DMS114 treated with DMSO at 0.1 percent for 48 hours (cell line): ENCODE data around the gene WDR43.

Experiments used
- DNase-seq: peaks from one replicate; lab custom pipeline; 2025; ENCODE audit not compliant: unreplicated experiment; lab: John Stamatoyannopoulos, UW

Gene WDR43

DNA sequence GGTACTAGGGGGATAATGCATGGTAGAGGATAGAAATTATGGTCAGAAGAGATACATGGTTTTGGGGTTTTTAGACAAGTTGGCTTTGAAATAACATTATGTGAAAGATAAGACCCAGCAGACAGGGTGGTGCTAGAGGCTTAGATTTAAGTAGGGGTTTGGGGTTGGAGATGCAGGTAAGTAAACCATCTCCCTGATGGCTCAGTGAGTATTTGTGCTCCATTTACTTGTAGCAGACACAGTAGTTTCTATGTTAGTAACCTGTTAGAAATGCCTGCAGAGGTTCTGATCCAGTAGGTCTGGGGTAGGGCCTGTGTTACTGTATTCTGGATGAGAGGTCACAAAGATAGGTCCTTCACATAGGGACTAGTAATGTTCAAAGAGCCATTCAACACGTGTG lies 13.7 kb downstream of the WDR43 start:
- no peak for DNase-seq

DNA sequence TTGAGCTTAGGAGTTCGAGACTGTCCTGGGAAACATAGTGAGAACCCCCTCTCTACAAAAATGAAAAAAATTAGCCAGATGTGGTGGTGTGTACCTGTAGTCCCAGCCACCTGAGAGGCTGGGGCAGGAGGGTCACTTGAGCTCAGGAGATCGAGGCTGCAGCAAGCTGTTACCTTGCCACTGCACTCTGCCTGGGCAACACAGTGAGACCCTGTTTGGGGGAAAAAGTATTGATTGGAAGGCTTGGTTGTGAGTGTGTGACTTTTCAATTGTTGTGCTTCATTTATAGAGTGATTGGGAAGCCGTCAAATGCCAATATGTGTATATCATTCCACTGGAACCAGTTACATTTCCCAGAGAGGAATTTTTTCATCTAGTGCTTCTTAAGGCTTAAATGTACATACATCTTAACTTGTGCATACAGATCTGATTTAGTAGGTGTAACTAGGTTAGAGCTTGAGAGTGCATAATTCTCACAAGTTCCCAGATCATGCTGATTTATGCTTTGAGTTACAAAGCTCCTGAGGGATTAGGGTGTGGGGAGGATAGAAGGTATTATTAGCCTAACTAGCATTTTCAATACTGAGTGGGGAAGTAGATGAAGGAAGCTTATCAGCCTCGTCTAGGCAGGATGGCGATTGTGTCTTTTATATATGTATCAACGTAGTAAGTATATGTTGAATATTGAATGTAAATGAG lies 15.3 kb downstream of the WDR43 start:
- DNase-seq, result no peak

DNA sequence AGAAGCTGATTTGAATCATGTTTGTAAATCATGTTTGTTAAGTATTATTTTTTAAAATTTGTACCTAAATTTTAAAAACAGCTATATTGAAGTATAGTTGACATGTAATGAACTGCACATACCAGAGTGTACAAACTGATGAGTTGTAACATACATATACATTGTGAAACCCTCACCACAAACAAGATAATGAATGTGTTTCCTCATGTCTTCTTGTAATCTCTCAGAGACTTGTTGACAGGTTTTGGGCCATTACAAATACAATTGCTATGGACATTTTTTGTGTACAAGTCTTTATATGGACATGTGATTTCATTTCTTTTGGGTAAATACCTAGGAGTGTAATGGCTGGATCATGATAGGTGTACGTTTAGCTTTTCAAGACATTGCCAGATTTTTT lies 21.5 kb downstream of the WDR43 start:
- DNase-seq, result no peak

DNA sequence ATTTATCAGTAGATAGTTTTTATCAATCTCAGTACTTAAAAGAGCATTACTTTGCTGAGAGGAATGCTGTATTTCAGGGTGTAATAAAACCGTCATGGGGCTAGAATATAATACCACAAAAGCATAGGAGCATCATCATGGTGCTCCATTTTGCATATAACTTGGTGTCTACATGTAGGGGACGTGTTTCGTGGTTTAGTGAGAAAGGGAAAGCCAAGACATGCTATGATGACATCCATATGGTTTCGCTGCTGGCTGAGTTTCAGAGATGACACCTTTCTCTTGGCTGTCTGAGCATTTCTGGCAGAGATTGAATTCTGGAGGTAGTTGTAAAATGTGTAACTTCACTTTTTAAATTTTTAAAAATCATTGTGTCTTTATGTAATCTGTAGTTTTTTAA lies 32.4 kb downstream of the WDR43 start:
- DNase-seq, result no peak

DNA sequence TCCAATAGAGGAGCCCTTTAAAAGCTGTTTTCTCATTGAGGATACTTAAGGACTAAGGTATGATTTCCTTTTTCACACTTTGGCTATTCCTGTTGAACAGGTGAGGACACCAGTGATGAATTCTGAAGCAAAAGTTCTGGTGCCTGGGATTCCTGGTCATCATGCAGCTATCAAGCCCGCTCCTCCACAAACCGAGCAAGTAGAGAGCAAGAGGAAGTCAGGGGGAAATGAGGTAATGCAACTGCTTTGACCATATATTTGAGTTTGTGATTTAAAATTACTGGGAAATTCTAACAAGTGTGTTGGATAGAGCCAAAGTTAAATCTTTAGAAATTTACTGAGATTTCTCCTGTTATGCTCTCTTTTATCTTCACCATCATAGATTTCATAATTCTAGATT lies 33.0 kb downstream of the WDR43 start:
- DNase-seq, result no peak

DNA sequence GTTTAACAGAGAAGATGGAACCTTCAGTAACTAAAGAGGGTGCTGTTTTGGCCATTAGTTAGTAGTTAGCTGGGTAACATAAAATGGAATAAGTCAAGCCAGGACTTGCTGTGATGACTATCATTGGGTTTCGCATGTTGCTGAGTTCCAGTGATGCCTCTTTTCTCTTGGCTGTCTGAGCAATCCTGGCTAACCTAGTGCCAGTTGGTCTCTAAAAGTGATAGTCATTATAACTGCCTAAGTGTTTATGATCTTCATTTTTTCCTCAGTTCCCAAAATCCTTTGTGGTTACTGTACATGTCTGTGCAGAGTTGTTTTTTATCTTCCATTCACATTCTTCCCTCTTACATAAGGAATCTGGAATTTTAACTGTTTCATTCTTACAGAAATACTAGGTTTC lies 33.4 kb downstream of the WDR43 start:
- DNase-seq, result no peak

DNA sequence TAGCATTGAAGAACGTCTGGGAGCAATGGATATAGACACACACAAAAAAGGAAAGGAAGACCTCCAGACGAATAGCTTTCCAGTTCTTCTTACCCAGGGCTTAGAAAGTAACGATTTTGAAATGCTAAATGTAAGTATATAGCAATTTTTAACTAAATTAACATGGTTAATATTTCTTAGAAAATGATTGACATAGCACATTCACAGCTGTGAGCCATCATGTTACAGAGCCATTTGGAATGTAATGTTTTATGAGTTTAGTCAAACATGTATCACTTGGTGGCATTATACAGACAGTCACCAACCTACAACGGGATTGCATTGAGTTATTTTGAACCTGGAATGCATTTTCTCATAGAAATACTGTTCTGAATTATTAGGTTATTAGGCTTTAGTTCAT lies 35.1 kb downstream of the WDR43 start:
- no peak for DNase-seq

DNA sequence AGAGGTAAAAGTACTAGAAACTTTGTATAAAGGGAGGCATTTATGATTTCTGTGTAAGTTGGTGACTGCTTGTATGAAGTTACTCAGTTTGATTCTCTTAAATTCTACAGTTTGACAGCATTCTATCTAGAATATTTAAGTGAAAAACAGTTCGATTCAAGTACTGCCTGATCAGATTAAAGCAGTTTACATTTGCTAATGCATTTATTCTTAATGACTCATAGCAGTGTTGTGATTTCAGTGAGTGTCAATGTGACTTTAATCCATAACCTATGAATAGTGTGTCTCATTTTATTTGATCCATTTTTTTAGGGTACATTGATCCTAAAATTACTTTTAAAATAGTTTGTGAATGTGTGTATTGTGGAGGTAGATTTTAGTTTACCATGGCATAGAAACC lies 35.7 kb downstream of the WDR43 start:
- DNase-seq, result no peak

DNA sequence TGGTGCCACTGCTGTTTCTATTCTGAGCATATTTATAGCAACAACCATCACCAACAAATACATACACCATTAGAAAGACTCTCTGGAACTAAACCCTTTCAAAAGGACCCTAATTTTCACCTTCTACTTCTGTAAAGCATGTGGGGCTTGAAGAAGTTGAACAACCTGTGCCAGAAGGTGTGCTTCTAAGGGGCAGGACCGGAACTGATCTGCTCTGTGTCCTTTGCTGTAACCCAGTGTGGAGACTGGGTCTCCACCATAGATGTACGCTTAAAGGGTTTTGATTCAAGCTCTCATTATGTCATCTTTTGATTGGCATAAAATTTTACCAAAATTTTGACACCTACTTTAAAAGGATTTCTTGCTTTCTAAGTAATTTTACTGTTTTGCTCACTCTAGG lies 40.3 kb downstream of the WDR43 start:
- DNase-seq, result no peak

DNA sequence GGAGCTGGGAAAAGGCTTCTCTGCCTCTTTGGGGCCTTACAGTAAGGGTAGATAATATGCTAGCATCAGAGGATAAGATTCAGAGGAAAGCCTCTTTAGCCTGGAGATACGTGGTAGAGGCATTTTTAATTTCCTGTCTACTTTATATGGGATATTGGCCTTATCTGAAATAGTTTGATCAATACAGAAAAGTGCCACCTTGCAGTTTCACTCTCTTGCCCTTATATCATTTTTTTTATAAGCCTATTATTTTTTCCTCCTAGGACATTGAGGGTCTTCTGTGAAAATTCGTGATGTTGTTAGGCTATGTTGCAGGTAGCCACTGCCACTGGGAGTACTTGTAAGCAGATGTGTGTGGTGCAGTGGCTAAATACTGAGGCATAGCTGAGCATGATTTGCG lies 46.5 kb downstream of the WDR43 start:
- DNase-seq, result no peak

DNA sequence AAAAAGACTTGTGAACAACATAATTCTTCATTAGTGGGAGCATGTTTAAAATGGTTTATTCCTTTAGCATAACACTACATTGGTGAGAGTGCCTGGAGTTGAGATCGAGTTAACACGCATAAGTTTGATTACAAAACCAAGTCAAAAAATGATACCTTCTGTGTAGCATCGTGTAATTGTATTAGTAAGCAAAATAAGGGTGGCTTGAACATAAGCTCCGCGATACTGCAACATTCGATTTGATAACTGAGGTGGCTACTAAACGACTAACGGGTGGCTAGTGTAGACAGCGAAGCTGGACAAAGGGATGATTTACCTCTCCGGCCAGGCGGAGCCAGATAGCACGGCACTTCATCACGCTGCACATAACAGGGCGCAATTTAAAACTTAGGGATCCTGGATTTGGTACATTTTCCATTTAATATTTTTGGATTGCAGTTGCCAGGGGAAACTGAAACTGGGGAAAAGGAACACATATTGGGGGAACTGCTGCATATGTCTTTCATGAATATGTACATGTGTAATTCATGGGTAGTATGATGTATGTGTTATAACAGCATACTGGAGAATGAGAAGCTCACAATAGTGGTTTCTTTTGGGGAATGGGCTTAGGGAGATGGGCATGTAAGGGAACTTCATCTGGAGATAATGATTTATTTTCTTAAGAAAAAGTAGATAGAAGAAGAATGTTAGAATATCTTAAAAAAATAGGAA lies 50.2 kb downstream of the WDR43 start:
- DNase-seq, result no peak

DNA sequence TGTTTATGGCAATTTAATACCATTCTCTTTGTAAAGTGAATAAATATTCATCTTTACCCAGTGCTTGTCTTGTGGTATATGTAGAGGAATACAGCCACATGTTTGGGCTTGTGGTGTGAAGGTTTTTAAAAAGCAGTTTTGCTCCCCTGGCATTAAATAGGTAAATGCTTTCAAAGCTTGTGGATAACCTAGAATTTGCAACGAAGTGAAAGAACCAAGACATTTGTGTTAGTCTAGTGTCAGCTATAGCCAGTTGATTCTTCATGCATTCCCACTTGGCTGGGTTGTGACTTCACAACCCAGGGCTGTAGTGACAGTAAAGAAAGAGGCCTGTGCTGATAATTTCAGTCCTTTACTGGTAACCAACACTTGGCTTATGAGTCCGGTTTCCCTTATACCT lies 53.7 kb downstream of the WDR43 start:
- DNase-seq, result no peak

DNA sequence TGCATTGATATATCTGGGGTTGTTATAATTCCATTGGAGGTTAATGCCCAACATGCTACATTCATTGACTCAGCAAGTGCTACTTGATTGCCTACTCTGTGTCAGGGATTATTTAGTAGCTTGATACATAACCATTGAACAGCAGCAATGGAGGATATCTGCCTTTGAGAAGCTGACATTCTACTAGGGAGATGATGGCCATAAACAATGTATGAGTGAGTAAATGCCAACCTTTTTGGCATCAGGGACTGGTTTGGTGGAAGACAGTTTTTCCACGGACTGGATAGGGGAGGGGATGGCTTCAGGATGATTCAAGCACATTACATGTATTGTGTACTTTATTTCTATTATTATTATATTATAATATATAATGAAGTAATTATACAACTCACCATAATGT lies 54.7 kb downstream of the WDR43 start:
- DNase-seq, result no peak

DNA sequence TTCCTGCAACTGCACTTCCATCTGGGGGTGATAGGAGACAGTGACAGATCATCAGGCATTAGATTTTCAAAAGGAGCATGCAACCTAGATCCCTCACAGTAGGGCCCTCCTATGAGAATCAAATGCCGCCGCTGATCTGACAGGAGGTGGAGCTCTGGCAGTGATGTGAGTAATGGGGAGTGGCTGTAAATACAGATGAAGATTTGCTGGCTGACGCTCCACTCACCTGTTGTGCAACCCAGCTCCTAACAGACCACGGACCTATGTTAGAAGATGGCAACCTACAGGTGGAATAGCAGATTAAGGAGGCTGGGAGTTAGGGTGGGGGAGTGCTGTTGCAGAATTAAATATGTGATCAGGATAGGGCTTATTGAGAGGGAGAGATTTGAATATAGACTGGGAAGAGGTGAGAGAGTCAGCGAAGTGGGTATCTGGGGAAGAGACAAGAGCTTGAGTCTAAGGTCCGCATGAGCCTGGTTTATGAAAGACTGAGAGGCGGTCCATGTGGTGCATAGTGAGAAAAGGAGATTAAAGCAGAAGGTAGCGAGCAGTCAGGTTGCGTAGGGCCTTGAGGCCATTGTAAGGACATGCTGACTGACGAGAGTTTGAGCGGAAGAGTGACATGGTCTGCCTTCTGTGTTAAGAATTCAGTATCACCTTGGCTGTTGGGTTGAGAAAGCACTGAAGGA lies 55.3 kb downstream of the WDR43 start:
- DNase-seq, result no peak

DNA sequence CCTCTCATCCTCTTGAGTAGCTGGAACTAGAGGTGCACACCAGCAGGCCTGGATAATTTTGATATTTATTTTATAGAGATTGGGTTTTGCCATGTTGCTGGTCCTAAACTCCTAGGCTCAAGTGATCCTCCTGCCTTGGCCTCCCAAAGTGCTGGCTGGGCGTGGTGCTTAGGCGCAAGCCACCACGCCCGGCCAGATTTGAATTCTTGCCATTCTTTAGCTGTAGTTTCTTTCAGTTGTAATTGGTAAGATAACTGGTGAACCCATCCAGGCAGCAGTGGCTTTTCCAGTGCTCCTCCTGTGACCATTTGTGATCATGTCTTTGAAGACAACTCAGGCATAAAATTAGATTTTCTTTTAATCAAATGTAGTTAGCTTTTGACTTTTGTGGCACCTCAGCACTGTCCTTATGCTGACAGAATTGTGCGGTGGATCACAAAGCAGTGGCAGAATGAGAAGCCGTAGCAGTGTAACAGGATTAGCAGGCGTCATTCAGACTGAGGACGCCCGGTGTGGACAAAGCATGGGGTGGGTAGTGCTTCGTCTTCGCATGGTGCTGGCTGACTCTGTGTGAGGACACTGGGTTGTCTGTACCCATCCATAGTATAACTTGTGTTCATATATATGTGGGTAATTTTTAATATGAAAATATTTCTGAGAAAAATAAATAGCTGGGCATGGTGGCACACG lies 56.6 kb downstream of the WDR43 start:
- DNase-seq, result no peak

DNA sequence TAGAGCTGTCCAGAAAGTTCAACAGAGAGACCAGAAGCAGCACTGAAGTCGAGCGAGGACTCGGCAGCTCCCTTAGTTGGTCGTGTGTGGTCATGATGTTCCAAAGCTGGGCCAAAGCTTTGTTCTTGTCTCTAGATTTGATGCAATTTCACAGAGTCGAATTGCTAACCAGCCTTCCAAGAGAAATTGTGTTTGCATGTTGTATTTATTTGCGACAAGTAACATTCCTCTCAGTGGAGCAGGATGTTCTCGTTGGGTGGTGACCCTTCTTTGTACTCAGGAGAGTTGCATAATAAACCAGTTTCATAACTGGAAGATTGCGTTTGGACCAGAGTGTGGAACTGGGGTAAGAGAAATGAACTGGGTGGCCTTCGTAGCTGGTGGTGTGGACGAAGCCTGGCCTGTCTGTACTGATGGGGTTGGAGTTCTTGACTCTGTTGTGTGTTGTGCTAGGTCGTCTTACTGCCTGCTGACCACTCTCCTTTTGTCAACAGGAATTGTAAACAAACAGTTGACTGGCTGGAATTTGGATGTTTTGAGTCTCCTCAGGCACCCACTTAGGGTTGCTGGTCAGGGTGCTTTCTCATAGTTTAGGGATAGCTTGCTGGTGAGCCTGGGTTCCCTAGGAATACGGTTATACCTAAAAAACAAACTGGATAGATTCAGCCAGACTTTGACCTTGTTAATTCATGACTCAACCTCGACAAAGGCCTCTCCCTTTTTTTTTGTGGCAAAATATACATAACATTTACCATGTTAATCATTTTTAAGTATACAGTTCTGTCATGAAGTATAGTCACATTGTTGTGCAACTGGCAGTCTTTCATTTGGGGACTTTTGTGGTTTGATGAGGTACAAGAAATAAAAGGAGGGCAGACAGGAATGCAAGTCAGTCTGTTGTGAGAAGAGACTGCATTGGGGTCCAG lies 57.7 kb downstream of the WDR43 start:
- no peak for DNase-seq

DNA sequence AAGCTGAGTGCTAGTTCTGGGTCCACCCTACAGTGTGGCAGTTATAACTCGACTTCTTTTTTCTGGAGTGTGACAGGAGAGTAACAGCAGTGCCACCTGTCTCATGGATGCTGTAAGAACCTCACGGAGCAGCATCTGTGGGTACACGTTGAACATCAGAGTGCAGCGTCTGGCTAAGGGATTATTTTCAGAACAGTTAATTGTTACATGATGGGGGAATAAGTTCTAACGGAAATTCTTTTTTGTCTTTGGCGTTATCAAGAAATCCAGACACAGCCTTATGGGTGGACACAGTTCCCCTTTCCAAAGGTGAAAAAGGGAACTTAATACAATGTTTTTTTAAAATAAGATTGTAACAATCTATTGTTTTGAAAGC lies 58.4 kb downstream of the WDR43 start:
- no peak for DNase-seq

DNA sequence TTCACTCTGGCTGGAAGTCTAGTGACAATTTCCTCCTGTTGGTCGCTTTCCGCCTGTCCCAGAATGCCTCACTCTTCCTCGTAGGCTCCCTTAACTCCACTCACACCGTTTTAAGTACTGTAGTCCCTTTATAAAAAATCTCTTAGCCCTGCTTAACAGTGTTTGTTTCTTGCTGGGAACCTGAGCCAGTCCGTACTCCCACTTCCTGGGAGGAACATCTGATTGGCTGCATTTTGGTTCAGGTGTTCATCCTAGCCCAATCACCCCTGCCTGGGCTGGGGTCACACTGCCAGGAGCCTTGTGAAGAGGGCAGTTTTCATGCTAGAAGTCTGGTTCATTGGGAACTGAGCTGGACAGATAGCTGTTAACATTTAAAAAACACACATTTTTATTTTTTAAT lies 61.0 kb downstream of the WDR43 start:
- DNase-seq, result no peak

DNA sequence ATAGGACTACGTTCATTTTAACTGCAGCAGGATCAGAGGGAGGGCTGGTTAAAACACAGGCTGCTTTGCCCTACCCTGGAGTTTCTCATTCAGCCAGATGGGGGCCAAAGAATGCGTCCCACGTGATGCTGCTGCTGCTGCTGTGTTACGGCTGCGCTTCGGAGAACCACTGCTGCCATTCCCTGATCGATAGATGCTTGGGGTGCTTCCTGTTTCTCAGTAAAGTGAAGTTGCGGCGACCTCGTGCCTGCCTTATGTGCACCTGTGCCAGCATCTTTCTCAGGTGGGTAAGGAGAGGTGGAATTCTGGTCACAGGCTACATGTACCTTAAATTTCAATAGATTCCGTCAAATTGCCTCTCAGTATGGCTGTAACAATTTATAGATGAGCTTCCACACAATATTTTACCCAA lies 62.0 kb downstream of the WDR43 start:
- DNase-seq, result peak; percentile 63

DNA sequence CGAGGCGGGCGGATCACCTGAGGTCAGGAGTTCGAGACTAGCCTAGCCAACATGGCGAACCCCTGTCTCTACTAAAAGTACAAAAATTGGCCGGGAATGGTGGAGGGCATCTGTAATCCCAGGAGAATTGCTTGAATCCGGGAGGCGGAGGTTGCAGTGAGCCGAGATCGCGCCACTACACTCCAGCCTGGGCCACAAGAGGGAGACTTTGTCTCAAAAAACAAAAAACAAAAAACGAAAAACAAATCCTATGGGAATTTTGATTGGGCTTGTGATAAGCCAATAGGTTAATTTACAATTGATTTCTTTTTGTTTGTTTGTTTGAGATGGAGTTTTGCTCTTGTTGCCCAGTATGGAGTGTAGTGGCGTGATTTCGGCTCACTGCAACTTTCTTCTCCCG lies 62.4 kb downstream of the WDR43 start:
- DNase-seq, result peak; percentile 46

DNA sequence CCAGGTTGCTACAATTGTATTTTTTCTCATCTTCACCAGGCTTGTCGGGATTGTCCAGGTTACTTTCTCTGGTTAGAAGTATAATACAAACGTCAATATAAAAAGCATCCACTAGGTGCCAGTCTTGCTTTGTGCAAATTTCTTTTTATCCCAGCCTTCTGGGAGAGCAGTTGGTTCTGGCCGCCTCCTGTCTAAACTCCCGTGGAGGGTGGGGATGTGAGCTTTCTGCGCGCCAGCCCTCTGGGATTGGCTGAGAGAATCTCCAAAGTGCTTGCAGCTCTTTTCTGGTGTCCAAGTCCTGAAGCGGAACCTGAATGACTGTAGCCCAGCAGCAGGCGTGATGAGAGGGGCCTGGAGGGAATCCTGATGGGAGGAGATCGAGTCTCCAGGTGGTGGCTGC lies 64.2 kb downstream of the WDR43 start:
- DNase-seq, result peak; percentile 77
